ENCODE measurements around the gene ARHGAP18.

DNA sequence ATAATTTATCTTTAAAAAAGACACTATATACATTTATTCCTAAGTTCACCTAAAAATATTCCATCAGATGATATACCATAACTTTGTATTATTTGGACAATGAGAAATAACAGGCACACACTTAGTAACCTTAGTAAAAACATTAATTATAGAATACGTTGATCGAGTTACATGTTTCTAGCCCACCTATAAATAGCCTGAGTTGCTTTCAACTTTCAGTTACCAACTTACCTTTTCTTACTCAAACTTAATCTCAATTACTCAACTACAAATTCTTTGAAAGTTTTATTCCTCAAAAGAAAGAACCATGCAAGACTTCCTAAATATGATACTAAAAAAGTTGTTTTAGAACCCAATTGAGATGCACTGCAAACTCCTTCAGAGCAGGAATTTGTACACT lies 12.2 kb downstream of the ARHGAP18 start:
- TF ChIP-seq, protein P1, sequence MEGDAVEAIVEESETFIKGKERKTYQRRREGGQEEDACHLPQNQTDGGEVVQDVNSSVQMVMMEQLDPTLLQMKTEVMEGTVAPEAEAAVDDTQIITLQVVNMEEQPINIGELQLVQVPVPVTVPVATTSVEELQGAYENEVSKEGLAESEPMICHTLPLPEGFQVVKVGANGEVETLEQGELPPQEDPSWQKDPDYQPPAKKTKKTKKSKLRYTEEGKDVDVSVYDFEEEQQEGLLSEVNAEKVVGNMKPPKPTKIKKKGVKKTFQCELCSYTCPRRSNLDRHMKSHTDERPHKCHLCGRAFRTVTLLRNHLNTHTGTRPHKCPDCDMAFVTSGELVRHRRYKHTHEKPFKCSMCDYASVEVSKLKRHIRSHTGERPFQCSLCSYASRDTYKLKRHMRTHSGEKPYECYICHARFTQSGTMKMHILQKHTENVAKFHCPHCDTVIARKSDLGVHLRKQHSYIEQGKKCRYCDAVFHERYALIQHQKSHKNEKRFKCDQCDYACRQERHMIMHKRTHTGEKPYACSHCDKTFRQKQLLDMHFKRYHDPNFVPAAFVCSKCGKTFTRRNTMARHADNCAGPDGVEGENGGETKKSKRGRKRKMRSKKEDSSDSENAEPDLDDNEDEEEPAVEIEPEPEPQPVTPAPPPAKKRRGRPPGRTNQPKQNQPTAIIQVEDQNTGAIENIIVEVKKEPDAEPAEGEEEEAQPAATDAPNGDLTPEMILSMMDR (IDR thresholded peaks at IDR 0.05): no peak
- no peak for TF ChIP-seq POLR2A (IDR thresholded peaks at IDR 0.05)
